22Rv1 (cell line): ENCODE measurements around the gene PPP3CB.

Source experiments
- CTCF ChIP-seq: fragments of 450-650 bp; IDR thresholded peaks from 2 replicates; pipeline ENCODE4 v1.5.1; 2017; ENCODE audit warnings: mild to moderate bottlenecking
- ZFX ChIP-seq: fragments of 450-650 bp; IDR thresholded peaks from 2 replicates; pipeline ENCODE4 v1.6.1; 2017; ENCODE audit warnings: antibody characterized with exemption, borderline replicate concordance

GRCh38 chr10:73493781-73494180 lies 2.0 kb downstream of the PPP3CB start:
- no peak for TF ChIP-seq CTCF
- TF ChIP-seq ZFX, result no peak
